Measurements from ENCODE around the gene KCNC2.
A peak's percentile ranks its signal among the peaks of the same experiment; 100 is the strongest.

Gene KCNC2

GRCh38 chr12:75157385-75157784 lies 52.3 kb downstream of the KCNC2 start:
- DNase-seq, result no peak

GRCh38 chr12:75155962-75156361 lies 53.7 kb downstream of the KCNC2 start:
- DNase-seq, result no peak

- no peak for DNase-seq
Observed at GRCh38 chr12:75154388-75154787, 55.3 kb downstream of the KCNC2 start.

- no peak for DNase-seq
Observed at GRCh38 chr12:75139196-75139595, 70.4 kb downstream of the KCNC2 start.

GRCh38 chr12:75137896-75138295 lies 71.7 kb downstream of the KCNC2 start:
- DNase-seq, result no peak

- DNase-seq, result no peak
Observed at GRCh38 chr12:75135026-75135425, 74.6 kb downstream of the KCNC2 start.

- DNase-seq, result no peak
Observed at GRCh38 chr12:75130811-75131210, 78.8 kb downstream of the KCNC2 start.

GRCh38 chr12:75129275-75129674 lies 80.4 kb downstream of the KCNC2 start:
- no peak for DNase-seq

GRCh38 chr12:75121036-75121705 lies 88.5 kb downstream of the KCNC2 start:
- no peak for DNase-seq

- no peak for DNase-seq
Observed at GRCh38 chr12:75120311-75120711, 89.3 kb downstream of the KCNC2 start.

GRCh38 chr12:75116646-75117198 lies 92.9 kb downstream of the KCNC2 start:
- DNase-seq, result no peak

GRCh38 chr12:75115748-75116147 lies 93.9 kb downstream of the KCNC2 start:
- DNase-seq, result no peak

- DNase-seq, result no peak
Observed at GRCh38 chr12:75103822-75104221, 105.8 kb downstream of the KCNC2 start.

- DNase-seq, result no peak
Observed at GRCh38 chr12:75101781-75102180, 107.9 kb downstream of the KCNC2 start.

- DNase-seq, result no peak
Observed at GRCh38 chr12:75099210-75099609, 110.4 kb downstream of the KCNC2 start.

GRCh38 chr12:75097003-75097402 lies 112.6 kb downstream of the KCNC2 start:
- no peak for DNase-seq

GRCh38 chr12:75087654-75088053 lies 122.0 kb downstream of the KCNC2 start:
- no peak for DNase-seq

- DNase-seq, result no peak
Observed at GRCh38 chr12:75086091-75087038, 123.3 kb downstream of the KCNC2 start.

- no peak for DNase-seq
Observed at GRCh38 chr12:75081305-75081704, 128.3 kb downstream of the KCNC2 start.

GRCh38 chr12:75080582-75080981 lies 129.1 kb downstream of the KCNC2 start:
- DNase-seq, result no peak

GRCh38 chr12:75065482-75065881 lies 144.2 kb downstream of the KCNC2 start:
- DNase-seq, result no peak

- DNase-seq, result no peak
Observed at GRCh38 chr12:75062691-75063090, 146.9 kb downstream of the KCNC2 start.

- DNase-seq, result no peak
Observed at GRCh38 chr12:75058228-75058627, 151.4 kb downstream of the KCNC2 start.

- peak; percentile 1 for DNase-seq
Observed at GRCh38 chr12:75048767-75049166, 160.9 kb downstream of the KCNC2 start.
